Activated CD4-positive, alpha-beta T cell treated with anti-CD3 and anti-CD28 coated beads for 4 hours (primary cell): ENCODE results near the gene ALDH9A1.
"Not testable (repeated sequence)": the region's sequence is repeated elsewhere in the genome, so short reads cannot be mapped to it uniquely, and the experiment has no call there.

Experiments used
- DNase-seq, 2 donors: peaks; one replicate each; pipeline ENCODE4 v3.0.0-alpha.2; 2020

ALDH9A1 gene

DNA sequence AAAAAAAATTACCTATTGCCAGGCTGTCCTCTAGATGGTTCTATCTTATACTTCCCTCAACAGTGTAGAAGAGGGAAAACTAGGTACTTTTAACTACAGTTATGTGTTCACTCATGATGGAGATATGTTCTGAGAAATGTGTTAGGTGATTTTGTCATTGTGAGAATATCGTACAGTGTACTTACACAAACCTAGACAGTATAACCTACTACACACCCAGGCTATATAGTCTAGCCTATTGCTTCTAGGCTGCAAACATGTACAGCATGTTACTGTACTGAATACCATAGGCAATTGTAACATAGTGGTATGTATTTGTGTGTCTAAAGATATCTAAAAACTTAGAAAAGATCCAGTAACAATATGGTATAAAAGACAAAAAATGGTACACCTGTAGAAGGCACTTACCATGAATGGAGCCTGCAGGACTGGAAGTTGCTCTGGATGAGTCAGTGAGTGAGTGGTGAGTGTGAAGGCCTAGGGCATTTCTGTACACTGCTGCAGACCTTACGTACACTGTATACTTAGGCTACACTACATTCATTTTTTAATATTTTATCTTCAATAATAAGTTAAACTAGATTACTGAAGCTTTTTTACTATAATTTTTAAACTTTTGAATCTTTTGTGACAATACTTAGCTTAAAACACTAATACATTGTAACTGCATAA lies 54.2 kb downstream of the ALDH9A1 start:
- DNase-seq = no peak

DNA sequence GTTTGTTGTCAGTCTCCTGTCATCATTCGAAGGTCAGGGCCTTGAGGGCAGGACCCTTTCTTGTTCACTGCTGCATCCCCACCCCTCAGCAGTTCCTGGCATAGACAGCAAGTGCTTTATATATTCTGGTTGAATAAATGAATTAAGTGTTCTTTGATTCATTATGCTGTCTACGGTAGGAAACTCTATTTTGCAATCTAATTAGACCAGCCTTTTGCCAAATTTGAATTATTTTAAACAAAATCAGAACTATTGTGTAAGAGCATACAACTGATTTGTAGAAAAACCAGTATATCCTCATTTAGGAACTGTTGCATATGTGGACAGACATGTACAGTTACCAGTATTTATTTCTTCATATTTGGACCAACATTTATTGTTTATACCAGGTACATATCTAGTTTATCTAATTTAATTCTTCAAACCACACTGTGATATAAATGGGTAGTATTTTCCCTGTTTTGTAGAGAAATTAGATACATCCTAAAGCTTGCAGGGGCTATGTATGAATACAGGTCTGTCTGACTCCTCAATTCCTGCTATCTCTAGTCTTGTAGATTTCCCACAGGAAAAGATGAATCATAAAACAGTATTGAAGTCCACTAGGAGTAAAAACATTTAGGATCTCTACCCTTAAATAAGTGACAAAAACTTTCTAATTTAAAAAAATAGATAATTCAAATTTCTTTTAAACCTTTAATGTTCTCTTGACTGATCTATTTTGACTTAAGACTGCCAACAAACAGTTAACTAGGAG lies 57.0 kb downstream of the ALDH9A1 start:
- DNase-seq = no peak

DNA sequence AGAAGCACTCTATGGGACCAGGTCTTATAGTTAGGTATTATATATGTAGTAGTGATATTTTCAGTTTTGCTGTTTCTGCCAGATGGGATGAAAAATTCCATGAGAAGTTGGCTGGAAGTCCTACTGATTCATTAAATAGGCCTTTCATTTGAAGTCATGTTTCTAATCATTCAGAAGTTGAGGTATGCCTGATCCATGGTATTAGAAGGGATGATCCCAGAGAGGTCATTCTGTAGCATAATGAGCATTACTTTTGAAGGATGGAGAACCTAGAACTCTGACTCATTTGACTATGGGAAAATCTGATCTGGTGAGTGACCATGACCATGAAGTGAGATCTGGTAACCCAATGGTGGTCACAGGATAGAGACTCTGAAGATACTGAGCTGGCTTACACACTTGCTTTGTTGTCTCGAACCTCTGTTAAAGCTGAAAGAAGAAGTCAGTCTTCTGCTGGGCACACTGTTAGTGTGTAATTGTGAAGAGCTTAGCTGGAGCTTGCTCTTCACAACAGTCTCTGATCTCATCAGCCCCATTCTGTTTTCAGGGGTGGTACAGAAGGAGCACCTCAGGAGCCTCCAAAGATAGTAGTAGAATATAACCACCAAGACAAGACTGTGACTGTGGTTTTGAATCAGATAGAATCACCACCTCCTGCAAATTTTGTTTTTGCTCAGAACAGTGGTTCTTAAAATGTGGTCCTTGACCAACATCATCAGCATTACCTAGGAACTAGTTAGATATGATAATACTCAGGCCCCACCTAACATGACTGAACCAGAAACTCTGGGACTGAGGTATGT lies 58.3 kb downstream of the ALDH9A1 start:
- DNase-seq = no peak

DNA sequence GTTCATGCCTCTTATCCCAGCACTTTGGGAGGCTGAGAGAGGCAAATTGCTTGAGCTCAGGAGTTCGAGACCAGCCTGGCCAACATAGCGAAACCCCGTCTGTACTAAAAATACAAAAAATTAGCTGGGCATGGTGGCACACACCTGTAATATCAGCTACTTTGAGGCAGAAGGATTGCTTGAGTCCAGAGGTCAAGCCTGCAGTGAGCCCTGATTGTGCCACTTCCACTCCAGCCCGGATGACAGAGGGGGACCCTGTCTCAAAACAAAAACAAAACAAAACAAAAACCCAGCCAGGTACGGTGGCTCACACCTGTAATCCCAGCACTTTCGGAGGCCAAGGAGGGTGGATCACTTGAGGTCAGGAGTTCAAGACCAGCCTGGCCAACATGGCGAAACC lies 60.2 kb downstream of the ALDH9A1 start:
- DNase-seq = not testable (repeated sequence)

DNA sequence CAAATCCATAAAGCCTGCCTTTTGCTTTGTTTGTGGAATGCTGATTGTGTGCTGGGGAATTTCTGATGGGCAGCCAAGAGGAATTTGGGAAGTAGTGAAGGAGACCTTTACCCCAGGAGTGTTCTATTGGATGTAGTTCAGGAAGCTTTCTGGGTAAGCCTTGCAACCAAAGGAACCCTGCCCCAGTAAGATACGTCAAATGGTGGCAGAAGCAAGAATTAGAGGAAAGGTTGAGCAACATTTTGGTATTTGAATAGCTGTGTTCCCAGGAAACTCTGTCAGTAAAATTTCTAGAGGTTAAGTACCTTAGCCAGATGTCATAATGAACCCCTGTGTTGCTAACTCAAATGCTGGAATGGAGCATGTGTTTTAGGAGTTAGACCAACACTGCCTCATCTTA lies 60.9 kb downstream of the ALDH9A1 start:
- DNase-seq = no peak

DNA sequence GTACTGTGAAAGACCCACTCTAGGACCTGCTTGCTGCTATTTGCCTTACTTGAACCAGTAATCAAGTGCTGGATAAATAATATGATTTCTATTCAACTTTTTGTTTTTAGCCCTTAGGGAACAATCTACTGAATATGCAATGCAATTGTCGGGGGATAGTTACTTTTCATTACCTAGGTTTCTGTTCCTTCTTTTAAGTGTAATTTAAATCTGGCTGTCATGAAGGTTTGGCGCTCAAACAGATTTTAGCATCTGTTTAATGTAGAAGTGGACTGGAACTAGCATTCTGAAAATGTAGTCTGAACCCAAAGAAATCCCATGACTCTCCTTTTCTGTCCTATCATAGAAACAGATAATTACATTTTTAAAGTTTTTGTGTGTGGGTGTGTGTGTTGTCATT lies 62.5 kb downstream of the ALDH9A1 start:
- DNase-seq = no peak

DNA sequence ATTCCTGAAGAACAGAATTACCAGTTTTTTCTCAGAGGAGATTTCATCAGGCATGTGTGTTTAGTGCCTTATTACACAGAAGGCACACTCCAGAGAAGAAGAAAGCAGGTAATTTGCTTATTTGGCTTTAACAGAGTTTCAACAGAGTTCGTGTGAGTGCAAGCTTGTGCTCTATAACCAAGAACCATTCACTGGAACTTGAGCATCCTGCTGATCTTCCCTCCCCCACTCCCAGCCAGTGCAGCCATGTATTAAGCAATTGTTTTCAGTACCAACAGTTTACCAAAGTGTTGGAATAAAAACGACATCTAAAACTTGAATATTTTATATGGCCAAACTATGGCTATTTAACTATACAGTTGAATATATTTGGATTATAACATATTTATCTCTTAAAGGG lies 63.0 kb downstream of the ALDH9A1 start:
- no peak for DNase-seq

DNA sequence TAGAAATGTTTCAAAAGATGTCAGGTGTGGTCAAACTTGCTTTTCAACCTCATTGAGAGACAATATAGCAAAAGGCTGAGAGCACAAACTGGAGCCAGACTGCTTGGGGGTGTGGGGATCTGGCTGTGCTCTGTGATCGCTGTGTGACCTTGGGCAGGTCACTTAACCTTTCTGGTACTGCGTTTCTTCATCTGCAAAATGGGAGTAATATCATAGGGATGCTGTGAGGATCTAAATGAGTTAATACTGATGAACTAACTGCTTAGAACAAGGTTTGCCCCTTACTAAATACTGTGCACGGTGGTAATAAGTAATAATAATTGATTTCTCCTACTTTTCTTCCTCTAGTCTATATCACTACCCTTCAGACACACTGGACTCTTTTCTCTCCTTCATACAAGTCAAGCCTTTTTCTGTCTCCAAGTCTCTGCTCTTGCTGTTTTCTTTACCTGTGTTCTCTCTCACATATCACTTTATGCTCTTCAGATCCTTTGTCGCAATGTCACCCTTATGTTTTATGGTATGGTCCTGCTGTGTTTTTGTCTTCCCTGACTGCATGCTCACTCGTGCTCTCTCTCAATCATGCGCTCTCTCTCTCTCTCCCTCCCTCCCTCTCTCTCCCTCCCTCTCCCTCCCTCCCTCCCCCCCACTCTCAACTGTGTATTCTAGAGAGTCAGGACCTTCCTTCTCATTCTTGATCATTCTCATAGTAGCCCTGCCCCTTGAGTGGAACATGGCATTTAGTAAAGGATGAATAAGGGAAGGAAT lies 64.0 kb downstream of the ALDH9A1 start:
- DNase-seq = no peak

DNA sequence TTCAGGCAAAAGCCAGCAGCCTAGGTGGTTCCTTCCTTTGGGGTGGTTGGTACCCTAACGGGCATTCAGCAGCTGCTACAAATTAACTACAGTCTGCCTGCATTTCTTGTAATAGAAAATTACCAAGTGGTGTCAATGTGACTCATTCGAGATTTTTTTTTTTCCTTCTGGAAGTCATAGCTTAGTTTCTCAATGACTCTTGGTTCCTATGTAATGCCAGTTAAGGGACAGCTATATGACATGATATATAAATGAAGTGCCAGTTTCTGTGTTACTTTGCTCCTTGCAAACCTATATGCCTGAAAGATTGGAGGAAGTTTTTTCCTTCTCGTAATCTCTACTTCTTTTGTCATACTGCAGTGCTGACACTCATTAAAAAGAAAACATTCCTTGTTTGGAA lies 64.7 kb downstream of the ALDH9A1 start:
- DNase-seq = no peak

DNA sequence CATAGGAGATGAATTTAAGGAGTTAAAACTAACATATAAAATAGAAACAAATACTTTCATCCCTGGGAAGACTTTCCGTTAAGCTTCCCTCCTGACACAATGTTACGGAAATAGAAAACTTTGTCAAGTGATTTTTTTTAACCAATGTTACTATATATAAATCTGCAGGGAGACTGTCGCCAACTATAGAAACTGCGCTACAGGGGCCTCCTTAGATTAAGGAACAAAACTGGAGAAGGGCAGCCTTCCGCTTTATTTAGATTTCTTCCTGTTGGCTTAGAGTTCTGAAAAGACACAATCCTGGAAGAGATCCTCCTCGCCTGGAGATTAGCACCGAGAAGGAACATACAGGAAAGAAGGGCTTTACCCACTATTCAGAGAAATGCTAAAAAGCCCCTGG lies 65.9 kb downstream of the ALDH9A1 start:
- DNase-seq = no peak

DNA sequence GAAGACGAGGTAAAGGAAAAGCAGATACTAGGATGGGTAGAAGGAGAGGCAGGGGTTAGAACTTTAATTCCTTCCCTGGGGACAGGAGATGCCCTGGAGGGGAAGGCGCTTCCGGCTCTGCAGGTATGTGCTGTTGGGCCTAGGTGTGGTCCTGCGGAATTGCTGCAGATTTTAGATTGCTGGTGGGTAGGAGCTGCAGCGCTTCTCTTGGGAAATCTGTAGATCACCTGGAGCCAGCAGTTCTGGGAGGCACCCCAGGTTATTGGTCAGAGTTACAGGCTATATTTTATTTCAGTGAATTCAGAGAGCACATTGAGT lies 66.3 kb downstream of the ALDH9A1 start:
- no peak for DNase-seq

DNA sequence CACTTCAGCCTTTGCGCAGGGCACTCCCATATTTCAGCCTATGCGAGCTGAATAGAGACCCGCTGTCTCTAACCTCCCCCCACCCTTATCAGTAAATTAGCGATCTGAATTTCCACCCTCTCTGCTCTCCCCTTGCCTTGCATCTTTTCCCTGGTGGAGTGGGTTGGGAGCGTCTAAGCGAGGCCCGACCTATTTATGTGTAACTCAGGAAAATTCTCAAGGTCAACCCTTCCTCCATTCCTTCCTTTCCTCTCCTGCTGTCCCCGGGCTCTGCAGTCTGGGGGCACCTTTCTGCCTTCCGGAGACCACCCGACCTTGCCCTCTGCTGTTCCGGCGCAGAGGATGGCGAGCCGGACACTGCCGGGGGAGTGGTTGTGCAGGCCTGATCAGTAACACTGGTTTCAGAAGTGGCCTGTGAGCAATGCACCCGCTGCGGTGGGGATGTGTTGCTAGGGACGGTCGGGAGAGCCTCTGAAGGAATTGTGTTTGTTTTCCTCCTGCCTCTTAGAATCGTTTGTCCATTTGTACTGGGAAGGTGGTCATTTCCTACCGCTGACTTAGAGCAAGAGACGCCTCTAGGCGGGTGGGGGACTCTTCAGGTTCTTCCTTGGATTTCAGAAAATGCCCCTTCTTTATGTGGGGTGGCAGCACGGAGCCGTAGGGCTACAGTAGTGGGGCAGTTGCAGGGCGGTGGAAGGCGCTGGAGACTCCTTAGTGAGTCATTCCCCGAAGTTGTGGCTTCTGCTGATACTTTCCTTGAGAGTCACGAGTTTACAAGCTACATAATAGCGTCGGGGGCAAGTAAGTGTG lies 66.8 kb downstream of the ALDH9A1 start:
- DNase-seq = peak; percentile 45 to 48

DNA sequence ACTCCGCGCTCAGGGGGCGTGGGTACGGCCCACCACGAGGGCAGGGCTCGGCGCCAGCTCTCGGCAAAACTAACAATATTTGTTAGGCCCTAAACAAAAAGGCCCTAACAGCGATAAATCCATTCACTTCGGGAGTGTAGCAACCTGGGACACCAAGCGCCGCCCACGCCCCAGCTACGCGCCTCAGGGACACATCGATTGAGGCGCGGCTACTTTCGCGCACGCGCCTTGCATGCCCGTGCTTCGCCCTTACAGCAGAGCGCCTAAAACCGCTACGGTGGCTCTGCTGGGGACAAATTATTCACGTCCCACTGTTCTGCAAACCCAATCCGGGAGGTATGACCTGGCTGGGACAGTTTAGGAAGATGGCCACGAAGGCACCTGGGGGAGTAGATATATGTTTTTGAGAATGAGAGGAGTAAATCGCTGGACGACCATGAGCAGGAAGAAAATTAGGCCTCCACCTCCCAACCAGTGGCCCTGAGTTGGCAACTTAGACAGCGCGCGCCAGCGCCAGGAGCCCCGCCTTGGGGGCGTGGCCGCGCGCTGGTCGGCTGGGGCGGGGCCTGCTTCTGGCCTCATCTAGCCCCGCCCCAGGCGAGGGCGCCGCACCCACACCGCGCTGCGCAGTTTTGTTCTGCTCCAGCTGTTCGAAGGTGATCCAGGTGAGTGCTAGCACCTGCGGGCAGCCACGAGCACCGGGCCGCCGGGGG lies 67.6 kb downstream of the ALDH9A1 start, which contains the start of gene MGST3:
MGST3 (plus strand) TSS at position 606 of the 713 bp plus-strand sequence. CDS start 18,614 bp downstream, outside the sequence.
- DNase-seq = peak; percentile 95

DNA sequence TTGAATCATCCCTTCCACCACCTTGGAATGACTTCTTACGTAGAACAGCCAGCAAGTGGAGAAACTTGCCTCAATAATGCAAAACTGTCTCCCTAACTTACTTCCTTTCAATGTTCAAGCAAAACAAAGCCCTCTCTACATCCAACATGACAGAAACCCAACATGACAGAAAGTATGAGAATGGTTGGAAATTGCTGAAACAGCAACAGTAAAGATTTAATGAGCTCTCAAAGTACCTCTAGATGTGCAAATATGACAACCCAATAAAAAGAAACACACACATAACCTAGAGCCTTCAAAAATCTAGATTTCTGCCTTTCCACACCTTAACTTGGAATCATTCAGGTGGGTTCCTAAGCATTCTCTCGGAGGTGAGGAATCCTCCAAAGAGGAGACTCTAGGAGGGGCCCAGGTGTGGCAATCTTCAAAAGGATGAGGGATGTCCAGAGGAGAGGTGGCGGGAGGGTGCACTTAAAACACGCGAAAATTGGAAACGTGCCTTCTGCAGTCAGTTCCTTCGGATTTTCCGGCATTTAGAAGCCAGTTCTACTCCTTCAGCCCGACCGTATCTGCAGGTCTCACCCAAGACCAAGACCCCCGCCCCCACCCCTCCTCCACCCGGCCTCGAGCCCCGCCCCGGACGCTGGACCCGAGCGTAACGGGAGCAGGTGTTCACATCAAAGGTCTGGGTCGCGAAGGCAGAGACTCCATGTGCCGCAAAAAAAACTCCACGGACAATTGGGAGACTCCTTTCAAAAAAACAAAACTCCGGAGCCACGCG lies 68.3 kb downstream of the ALDH9A1 start:
- no peak for DNase-seq

DNA sequence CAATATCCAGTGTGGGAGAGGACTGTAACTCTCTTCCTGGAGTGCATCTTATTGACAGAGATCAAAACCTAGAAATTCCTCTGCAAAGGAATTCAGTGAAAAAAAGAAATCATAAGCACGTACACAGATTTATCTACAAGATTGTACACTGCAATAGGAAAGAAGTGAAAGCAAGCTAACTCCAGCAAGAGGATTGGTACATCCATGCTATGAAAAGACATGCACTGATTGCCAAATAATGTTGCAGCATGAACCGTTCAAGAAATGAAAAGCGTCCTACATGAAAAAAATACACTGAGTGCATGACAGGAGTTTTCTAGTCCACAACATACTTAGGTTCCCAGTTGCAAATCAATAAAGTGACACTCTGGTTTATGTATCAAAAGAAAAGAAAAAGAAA lies 69.2 kb downstream of the ALDH9A1 start:
- no peak for DNase-seq

DNA sequence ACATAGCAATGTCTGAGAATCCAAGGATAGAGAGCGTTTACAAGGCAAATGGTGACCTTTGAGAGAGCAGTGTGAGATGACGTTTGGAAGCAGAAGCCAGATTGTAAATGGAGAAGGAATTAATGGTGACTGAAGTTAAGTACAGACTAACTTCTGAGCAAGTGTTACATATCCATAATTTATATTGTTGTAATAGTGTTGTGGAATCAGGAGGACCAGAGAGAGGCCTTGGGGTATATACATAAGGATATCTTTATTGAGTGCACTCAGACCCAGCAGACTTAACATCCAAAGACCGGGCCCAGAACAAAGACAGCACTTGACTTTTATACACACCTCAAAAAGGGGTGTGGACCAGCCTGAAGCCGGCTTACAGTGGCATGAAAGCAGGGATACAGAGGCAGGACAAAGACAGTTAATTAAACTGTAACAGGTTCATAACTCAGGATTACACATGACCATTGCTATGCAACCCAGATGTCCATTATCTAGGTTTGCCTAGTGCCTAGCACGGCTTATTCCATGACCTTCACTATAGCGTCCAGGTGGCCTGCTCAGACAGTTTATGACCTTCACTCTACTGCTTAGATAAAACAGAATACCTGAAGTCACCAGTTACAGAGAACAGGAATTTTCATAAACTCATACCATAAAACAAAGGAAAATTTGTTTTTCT lies 70.1 kb downstream of the ALDH9A1 start:
- no peak for DNase-seq

DNA sequence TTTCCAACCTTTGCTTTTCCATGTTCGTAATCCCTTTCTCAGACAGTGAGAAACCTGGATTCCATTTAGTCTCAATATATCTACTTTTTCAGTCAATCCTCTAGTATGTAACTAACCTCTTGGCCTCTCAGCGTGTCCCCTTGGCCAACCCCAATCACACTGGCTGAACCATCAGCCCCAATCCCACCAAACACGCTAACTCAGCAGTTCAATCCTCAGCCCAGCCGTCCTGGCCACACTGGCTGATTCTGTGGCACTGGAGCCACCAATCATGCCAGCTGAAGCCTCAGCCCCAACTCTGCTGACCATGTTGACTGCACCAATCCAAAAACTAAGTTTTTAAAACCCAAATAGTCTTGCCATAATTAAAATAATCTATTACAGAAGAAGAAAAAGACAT lies 73.9 kb downstream of the ALDH9A1 start:
- no peak for DNase-seq

DNA sequence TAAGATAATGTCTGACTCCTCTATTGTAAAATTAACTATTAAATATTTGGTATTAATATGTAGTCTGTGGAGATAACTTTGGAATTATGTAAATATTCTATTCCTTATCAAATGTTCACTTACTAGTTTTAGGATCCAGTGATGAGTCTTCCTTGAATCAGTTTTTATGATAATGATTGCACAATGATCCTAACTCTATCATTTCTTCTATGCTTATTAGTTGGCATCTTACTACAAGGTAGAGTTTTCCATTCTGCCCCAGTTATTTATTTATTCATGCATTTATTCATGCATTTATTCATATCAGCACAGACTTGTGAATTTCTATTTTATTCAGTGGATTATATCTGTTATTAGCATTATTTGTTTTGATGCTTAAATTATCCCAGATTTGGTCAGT lies 74.7 kb downstream of the ALDH9A1 start:
- DNase-seq = no peak

DNA sequence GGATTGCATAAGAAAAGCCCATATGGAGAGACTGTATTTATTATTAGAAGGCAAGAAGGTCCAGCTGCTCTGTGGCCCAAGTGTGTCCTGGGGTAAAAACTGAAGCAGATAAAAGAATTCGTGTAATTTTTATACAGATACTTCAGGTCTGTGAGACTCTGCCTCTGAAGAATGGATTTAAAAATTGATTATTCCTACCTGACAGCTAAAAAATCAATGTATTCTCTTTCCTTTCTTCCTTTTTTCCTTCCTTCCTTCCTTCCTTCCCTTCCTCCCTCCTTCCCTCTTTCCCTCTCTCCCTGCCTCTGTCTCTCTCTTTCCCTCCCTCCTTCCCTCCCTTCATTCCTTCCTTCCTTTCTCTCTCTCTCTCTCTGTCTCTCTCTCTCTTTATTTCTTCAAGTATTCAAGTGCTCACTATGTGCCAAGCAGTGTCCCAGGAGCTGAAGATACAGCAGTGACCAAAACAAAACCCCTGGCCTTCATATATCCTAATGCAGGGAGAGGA lies 78.7 kb downstream of the ALDH9A1 start:
- no peak for DNase-seq

DNA sequence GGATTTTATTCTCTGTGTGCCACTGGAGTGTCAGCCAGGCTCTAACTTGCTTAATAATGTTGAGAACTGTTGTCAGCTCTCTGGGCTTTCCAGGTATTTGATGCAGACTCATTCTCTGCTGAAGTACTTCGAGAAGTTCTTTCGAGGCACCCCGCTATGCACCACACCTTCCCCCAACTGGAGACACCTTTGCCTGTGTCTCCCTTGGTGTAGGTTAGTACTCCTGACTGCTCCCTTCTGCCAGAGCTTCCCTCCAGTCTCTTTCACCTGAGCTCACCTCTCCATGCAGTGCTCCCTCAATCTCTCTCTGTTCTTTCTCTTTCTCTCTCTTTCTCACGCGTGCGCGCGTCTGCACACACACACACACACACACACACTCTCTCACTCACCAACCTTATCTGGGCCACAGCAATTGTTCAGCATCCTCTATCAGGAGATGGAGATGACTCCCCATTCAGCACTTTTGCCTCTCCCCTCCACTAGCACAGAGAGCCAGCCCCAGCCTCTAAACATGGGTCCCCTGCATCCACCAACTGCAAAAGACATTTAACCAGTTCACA lies 81.3 kb downstream of the ALDH9A1 start:
- DNase-seq = no peak
